H1 (cell line): ENCODE results near the gene SH2D4B. TPM values are rescaled to one million over a fixed set of nuclear protein-coding genes. Genes with fewer than 3 reads are reported as not detected.

Source experiments
- ATF3 ChIP-seq: IDR thresholded peaks from 2 replicates; pipeline ENCODE4 v1.6.1; 2011; ENCODE audit warnings: low read depth, mild to moderate bottlenecking, low read length; ENCODE audit not compliant: insufficient read depth
- BRCA1 ChIP-seq: IDR thresholded peaks from 2 replicates; pipeline ENCODE4 v1.6.1; 2012; ENCODE audit warnings: low read depth, low read length, improper control_type of control experiment
- CBX8 ChIP-seq: fragments of 300-800, 300-1000 bp; sonication (generic); IDR thresholded peaks from 2 replicates; pipeline ENCODE4 v1.7.1; 2016; ENCODE audit warnings: low read depth, low read length, borderline replicate concordance
- CHD7 ChIP-seq: fragments of 300-600 bp; sonication (generic); IDR thresholded peaks from 2 replicates; pipeline ENCODE4 v1.7.1; 2012; ENCODE audit warnings: low read length, moderate library complexity, mild to moderate bottlenecking, inconsistent platforms; ENCODE audit not compliant: insufficient replicate concordance
- MAFK ChIP-seq: IDR thresholded peaks from 2 replicates; pipeline ENCODE4 v1.6.1; 2012; ENCODE audit warnings: low read depth, mild to moderate bottlenecking, improper control_type of control experiment, low read length
- SP1 ChIP-seq: IDR thresholded peaks from 2 replicates; pipeline ENCODE4 v1.6.1; 2011; ENCODE audit warnings: low read depth, low read length
- YY1 ChIP-seq: IDR thresholded peaks from 2 replicates; pipeline ENCODE4 v1.6.1; 2011; ENCODE audit warnings: low read depth, mild to moderate bottlenecking, low read length
- polyA plus RNA-seq, 7 experiments: library from polyadenylated mRNA; depleted of rRNA in 3 of 7; stranded (reverse) in 5 of 7; unstranded in 2 of 7; fragments of >200 nt in 5 of 7; fragments of 200-250 nt in 2 of 7; gene quantifications; 1 replicate in 5 of 7; 2 replicates in 1 of 7; 4 replicates in 1 of 7; pipeline versions ENCODE4 v1.2.1 to v1.2.3, GENCODE V29; 2011 to 2013; ENCODE audit warnings: missing spikeins in 2 of 7, mixed read lengths in 2 of 7
- total RNA-seq: library from RNA; stranded (reverse); fragmentation: NEBNext Ultra II Directional; extraction: Animal tissue kit (Norgen Biotek cat#: 25700); gene quantifications from 2 replicates; pipeline ENCODE4 v1.2.1, GENCODE V29; 2021

SH2D4B gene
- total and polyA plus RNA-seq, 2 of the 8 experiments (the other 6 are each of a cell fraction or from before 2014, with no cell fraction given), result 0.06 to 0.13 TPM

GRCh38 chr10:80493522-80494051, 44.1 kb upstream of the SH2D4B start (continued):
- TF ChIP-seq CHD7, result no peak
- no peak for TF ChIP-seq BRCA1
- TF ChIP-seq MAFK, result no peak
- no peak for TF ChIP-seq ATF3
- TF ChIP-seq YY1, result no peak
- no peak for TF ChIP-seq CBX8
- TF ChIP-seq SP1, result no peak
